Activated naive CD4-positive, alpha-beta T cell treated with anti-CD3 and anti-CD28 coated beads, Interleukin-2, amount 50 U/mL, for 72 hours (primary cell): ENCODE data around the gene ARL4C. TPM values are rescaled to one million over a fixed set of nuclear protein-coding genes. Genes with fewer than 3 reads are reported as not detected.

Source experiments
- ATAC-seq, 2 donors: fragments of 150-1000 bp; cut with Tn5 transposase; 2 replicates each; pipeline ENCODE4 v1.10.0; 2021; ENCODE audit warnings: mild to moderate bottlenecking in 2 of 2, moderate library complexity in 2 of 2
- DNase-seq, 2 donors: peaks; one replicate each; pipeline ENCODE4 v3.0.0; 2021 to 2022; ENCODE audit warnings: low spot score in 2 of 2
- H3K27ac Mint-ChIP-seq, 2 donors: one replicate each; pipeline ENCODE4 v1.8.0; 2022; ENCODE audit warnings: mild to moderate bottlenecking in 2 of 2, mixed read lengths in 2 of 2
- H3K36me3 Mint-ChIP-seq, 2 donors: one replicate each; pipeline ENCODE4 v1.8.0; 2022; ENCODE audit warnings: mixed read lengths in 2 of 2
- H3K9me3 Mint-ChIP-seq, 2 donors: one replicate each; pipeline ENCODE4 v1.8.0; 2022; ENCODE audit warnings: mixed read lengths in 2 of 2
- total RNA-seq, 2 donors: library from RNA; stranded (reverse); gene quantifications; one replicate each; pipeline ENCODE4 v1.2.3, GENCODE V29; 2022

ARL4C gene
- total RNA-seq, 2 donors from 2014 or later, result 26.1 to 50.0 TPM

- H3K9me3 Mint-ChIP-seq, result no peaks in the 10 kb centered on the region
- no peak overlapping the region for H3K27ac Mint-ChIP-seq
- no peak for ATAC-seq
- DNase-seq, result no peak
- H3K36me3 Mint-ChIP-seq, result no peaks in the 10 kb centered on the region
Observed at GRCh38 chr2:234512884-234513669, 16.2 kb upstream of the ARL4C start.

GRCh38 chr2:234502919-234503285, 6.0 kb upstream of the ARL4C start:
- Mint-ChIP-seq H3K27ac (peak overlapping the region in 1 of 2 donors; percentile 2), H3K36me3 (no peaks in the 10 kb centered on the region), H3K9me3 (no peaks in the 10 kb centered on the region)
- ATAC-seq (peak in 1 of 2 donors; percentile 29), DNase-seq (no peak)

GRCh38 chr2:234502285-234502918, 5.5 kb upstream of the ARL4C start:
- Mint-ChIP-seq H3K36me3 (no peaks in the 10 kb centered on the region), H3K9me3 (no peaks in the 10 kb centered on the region), H3K27ac (peak overlapping the region in 1 of 2 donors; percentile 2)
- peak in 1 of 2 donors; percentile 17 for ATAC-seq
- DNase-seq, result no peak

GRCh38 chr2:234500394-234501006, 3.6 kb upstream of the ARL4C start:
- Mint-ChIP-seq H3K9me3 (no peaks in the 10 kb centered on the region), H3K36me3 (peaks cover 9% of the 10 kb centered on the region in 2 donors), H3K27ac (no peak overlapping the region)
- ATAC-seq (peak; percentile 40 to 53), DNase-seq (peak in 1 of 2 donors; percentile 53)

- ATAC-seq, result no peak
- Mint-ChIP-seq H3K9me3 (no peaks in the 10 kb centered on the region), H3K27ac (peak overlapping the region in 1 of 2 donors; percentile 67), H3K36me3 (peaks cover 25 to 32% of the 10 kb centered on the region in 2 donors)
- DNase-seq, result no peak
Observed at GRCh38 chr2:234497594-234498235, 834 bp upstream of the ARL4C start.

GRCh38 chr2:234496055-234496834, 636 bp downstream of the ARL4C start:
- peak; percentile 60 to 64 for ATAC-seq
- peak; percentile 55 to 70 for DNase-seq
- no peaks in the 10 kb centered on the region for H3K9me3 Mint-ChIP-seq
- peak overlapping the region; percentile 96 to 97 for H3K27ac Mint-ChIP-seq
- H3K36me3 Mint-ChIP-seq, result peaks cover 26 to 39% of the 10 kb centered on the region in 2 donors

GRCh38 chr2:234495251-234496054, 1.4 kb downstream of the ARL4C start:
- Mint-ChIP-seq H3K9me3 (no peaks in the 10 kb centered on the region), H3K27ac (peak overlapping the region; percentile 97), H3K36me3 (peaks cover 26 to 39% of the 10 kb centered on the region in 2 donors)
- ATAC-seq (no peak), DNase-seq (no peak)

- ATAC-seq, result no peak
- no peak for DNase-seq
- H3K27ac Mint-ChIP-seq, result peak overlapping the region; percentile 97
- H3K36me3 Mint-ChIP-seq, result peaks cover 26 to 39% of the 10 kb centered on the region in 2 donors
- no peaks in the 10 kb centered on the region for H3K9me3 Mint-ChIP-seq
Observed at GRCh38 chr2:234494361-234495250, 2.3 kb downstream of the ARL4C start.

- H3K27ac Mint-ChIP-seq, result peak overlapping the region; percentile 94 to 97
- H3K36me3 Mint-ChIP-seq, result peaks cover 26 to 39% of the 10 kb centered on the region in 2 donors
- no peak for DNase-seq
- no peaks in the 10 kb centered on the region for H3K9me3 Mint-ChIP-seq
- ATAC-seq, result no peak
Observed at GRCh38 chr2:234493796-234494195, 3.1 kb downstream of the ARL4C start.

GRCh38 chr2:234492717-234493485, 4.0 kb downstream of the ARL4C start:
- peak overlapping the region; percentile 94 to 97 for H3K27ac Mint-ChIP-seq
- DNase-seq, result no peak
- H3K36me3 Mint-ChIP-seq, result peaks cover 26 to 47% of the 10 kb centered on the region in 2 donors
- ATAC-seq, result no peak
- H3K9me3 Mint-ChIP-seq, result no peaks in the 10 kb centered on the region

GRCh38 chr2:234491897-234492296, 5.0 kb downstream of the ARL4C start:
- peak overlapping the region; percentile 22 to 97 for H3K27ac Mint-ChIP-seq
- no peaks in the 10 kb centered on the region for H3K9me3 Mint-ChIP-seq
- ATAC-seq, result no peak
- peaks cover 26 to 55% of the 10 kb centered on the region in 2 donors for H3K36me3 Mint-ChIP-seq
- DNase-seq, result no peak

- no peak for DNase-seq
- Mint-ChIP-seq H3K9me3 (no peaks in the 10 kb centered on the region), H3K27ac (peak overlapping the region; percentile 94 to 97), H3K36me3 (peaks cover 25 to 55% of the 10 kb centered on the region in 2 donors)
- no peak for ATAC-seq
Observed at GRCh38 chr2:234491281-234491680, 5.6 kb downstream of the ARL4C start.

- peak; percentile 17 to 58 for ATAC-seq
- H3K27ac Mint-ChIP-seq, result peak overlapping the region; percentile 94 to 97
- peaks cover 17 to 47% of the 10 kb centered on the region in 2 donors for H3K36me3 Mint-ChIP-seq
- H3K9me3 Mint-ChIP-seq, result no peaks in the 10 kb centered on the region
- DNase-seq, result no peak
Observed at GRCh38 chr2:234490271-234491091, 6.4 kb downstream of the ARL4C start.
